HTERT RPE-1 (cell line): ENCODE measurements around the gene TNS1.

Source experiments
- in situ Hi-C: fragments of 300-500 bp; cut with MboI; formaldehyde crosslinking; loops from 4 replicates; pipeline ENCODE4 v1.14.3; 2020; ENCODE audit warnings: low sequenced_read_pairs

TNS1 gene

DNA sequence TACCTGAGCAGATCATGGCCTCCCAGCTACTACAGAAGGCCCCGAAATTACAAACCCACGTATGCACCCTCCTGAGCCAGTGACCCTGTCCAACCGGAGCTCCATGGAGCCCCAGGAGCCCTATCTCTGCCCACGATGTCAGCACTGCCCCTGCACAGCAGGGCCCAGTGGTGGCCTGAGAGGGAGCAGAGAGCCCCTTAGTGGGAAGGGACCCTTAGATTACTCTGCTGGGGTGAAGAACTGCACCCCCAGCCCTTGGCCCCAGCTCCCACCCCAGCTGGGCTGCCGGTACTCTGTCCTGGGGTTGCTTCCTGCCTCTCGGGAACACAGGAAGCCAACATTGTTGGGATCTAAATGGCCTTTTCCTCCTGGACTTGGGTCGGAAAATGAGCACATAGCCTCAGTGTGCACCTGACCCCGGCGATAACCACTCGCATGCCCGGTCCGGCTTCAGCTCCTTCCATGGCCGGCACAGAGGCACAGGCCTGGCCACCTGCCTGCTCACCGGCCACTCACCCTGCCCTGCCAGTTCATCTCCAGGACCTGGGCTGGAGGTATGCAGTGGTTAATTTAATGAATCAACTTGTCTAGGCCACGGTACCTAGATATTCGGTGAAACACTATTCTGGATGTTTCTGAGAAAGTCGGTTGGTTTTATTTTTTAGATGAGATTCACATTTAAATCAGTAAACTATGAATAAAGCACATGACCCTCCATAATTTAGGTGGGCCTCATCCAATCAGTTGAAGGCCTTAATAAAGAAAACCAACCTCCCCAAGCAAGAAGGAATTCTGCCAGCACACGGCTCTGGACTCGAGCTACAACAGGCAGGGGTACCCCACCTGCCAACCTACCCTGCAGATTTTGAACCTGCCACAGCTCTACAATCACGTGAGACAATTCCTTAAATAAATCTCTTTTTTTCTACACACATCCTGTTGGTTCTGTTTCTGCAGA lies 19.2 kb downstream of the TNS1 start:
- in situ Hi-C loops = no loop called here

DNA sequence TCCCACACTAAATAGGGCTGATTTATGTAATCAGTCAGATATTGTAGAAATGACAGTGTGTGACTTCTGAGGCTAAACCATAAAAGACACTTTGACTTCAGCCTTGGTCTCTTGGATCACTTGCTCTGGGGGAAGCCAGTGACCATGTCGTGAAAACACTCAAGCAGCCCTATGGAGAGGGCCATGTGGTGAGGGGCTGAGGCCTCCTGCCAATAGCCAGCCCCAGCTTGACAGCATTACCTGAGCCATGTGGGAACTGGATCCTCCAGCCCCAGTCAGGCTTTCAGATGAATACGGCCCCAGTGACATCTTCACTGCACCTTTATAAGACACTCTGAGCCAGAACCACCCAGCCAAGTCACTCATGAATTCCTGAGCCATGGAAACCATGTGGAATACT lies 20.8 kb downstream of the TNS1 start:
- in situ Hi-C loops = no loop called here

DNA sequence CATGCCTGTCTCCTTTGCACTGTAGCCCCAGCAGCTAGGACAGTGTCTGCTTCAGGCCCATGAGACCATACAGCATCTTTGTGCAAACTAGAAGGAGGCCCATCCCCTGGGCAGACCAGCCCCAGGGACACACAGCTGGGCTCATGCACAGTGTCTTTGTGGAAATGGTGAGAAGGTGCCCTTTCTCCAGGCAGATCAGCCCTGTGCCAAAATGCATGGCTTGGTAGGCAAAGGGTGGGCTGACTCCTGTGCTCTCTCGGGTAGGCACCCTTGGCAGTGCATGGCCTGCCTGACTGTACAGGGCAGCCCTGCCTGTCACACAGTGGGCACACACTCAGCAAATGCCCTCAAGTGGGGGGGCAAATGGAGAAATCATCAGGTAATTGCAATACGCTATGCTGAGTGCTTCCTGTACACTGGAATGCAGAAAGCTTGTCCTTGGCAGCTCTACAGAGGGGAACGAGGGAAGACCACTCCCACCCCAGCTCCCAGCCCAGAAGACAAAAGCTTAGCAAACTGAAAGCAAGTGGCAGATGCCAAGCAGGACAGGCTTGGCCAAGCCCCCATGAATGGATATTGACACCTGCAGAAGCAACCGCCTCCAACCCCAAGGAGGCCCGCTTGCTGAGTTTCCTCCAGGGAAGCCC lies 21.6 kb downstream of the TNS1 start:
- in situ Hi-C loops = no loop called here

DNA sequence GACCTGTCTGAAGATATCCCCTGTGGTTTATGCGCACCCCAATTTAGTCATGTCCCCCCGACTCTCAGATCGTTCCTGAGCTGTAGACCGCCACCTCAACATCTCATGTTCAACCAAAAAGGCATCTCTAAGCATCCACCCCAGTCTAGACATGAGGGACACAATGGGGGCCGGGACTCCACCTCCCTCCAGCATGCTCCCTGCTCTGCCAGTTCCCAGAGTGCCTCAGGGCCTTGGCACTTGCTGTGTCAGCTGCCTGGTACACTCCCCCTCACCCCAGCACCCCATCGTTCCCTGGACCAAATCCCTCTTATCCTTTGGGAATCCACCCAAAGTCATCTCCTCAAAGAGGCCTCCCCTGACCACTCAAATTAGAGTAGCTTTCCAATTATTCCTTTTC lies 22.2 kb downstream of the TNS1 start:
- in situ Hi-C loops = no loop called here

DNA sequence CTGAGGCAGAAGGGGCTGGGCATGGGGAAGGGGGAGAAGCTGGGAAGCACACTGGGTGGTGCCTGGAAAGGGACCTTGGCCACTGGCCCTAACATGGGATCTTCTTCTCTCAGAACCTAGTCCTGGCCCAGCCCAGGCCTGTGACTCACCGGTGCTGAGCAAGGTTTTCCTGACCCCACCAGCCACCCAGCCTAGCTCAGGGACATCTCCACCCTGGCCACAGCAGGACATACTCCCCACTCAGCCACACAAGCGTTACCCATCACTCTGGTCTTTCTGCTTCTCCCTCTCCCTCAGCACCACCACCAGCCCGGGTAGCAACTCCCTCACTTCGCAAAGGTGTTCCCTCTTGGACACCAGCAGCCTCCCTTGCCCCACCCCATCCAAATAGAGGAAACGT lies 22.8 kb downstream of the TNS1 start:
- in situ Hi-C loops = no loop called here

DNA sequence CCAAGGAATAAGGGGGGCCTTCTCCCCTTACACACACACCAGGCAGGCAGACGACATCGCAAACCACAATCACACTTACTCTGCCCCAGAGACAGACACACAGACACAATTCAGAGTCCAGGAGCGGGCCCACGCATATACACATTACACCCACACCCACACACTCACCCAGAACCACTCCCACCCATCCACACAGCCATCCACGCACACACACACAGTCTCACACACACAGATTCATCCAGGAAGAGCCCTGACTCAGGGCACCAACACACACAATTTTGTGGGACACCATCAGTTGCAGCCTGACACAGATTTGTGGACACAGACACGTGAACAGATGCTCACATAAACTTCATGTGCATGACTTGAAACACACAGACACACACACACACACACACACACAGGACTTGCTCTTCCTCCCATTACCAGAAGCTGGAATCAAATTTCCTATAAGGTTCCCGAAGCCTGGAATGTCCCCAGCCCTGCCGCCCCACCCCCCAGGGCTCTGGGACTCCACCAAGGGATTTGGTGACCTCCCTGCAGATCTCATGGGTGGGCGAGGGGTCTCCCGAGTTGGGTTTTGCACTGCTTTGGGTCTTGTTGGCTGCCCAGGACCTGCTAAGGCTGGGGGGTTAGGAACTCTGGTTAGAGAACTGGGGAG lies 23.5 kb downstream of the TNS1 start:
- in situ Hi-C loops = no loop called here

DNA sequence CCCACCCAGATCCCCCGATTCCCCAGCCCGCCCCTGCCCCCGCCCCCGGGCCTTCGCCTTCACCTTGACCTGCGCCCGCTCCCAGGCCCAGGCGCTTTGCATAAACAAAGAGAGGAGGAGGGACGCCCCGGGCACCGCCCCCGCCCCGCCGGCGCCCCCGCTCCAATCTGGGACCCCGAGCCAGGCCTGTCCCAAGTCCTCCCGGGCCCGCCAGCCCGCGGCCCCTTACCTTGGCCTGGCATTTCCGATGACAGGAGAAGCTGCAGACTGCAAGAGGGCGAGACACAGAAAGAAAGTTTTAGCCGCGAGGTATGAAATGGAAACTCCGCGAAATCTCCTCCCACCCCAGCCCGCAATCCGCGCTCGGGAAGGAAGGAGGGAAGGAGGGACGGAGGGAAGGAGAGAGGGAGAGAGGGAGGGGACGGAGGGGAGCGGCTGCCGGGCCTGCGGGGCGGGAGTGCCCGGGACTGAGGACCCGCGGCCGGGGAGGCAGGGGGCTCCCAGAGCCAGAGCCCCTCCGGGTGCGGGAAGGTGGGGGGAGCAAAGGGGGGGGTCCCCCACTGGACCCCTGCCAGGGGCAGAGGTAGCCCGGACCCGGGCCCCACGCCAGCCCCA lies 24.2 kb downstream of the TNS1 start:
- in situ Hi-C loops = no loop called here

DNA sequence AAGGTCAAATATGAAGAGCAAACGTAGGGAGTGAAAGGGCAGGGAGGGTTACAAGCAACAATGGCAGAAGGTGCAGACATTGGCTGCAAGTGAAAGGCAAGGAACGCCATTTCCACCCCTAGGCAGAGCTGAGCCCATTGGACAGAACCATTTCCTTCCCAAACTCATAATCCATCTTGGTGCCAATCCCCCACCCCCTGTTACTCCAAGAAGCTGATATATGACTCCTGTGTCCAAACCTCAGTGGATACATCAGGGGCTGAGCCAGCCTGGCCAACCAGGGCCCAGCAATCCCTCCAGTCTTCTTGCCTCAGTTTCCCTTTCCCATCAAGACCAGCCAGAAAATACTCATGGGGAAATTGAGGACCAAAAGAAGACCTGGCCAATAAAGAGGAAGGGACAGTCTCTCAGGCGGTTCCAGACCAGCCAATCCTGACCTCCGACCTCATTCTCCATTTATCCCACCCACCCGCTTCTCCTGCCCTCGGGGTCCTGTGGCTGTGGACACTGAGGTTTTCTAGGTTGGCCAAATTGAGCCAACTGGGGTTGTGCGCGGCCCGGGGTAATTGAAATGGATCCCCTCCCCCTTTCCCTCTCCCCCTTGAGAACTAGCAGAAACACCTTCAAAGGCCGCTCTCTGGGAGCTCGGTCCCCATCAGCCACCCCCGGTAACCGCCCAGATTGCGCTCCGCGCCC lies 24.8 kb downstream of the TNS1 start:
- in situ Hi-C loops = no loop called here

DNA sequence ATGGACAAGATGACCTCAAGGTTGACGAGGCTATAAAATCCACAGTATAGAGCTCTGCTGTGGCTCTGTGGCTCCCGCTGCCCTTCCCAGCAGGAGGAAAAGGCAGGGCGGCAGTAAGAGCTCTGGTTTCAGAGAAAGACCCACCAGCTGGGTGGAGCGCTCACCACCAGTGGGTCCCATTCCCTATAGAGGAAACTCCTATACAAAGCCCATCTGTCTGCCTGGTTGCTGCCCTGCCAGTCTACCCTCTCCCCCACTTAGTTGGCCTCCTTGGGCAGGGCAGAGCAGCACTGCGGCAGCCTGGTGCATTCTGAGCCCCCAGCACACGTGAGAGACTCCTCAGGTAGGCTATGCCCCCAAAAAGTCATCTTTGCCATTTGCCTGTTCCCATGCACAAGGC lies 26.5 kb downstream of the TNS1 start:
- in situ Hi-C loops = no loop called here

DNA sequence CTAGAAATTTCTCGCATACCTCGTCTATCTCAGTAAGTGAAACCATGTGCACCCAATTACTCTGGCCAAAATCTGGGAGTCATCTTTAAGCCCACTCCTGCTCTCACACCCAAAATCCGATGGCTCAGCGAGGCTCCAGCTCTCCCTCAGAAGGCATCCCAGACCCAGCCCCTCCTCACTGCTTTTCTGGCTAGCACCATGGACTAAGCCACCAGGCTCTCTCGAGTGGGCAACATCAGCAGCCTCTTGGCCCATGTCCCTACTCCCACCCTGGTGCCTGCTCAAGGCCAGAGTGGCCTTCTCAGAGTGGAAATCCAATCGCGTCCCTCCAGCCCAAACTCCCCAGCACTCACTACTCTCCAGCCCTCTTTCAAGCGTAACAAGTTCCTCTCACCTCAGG lies 27.2 kb downstream of the TNS1 start:
- in situ Hi-C loops = no loop called here

DNA sequence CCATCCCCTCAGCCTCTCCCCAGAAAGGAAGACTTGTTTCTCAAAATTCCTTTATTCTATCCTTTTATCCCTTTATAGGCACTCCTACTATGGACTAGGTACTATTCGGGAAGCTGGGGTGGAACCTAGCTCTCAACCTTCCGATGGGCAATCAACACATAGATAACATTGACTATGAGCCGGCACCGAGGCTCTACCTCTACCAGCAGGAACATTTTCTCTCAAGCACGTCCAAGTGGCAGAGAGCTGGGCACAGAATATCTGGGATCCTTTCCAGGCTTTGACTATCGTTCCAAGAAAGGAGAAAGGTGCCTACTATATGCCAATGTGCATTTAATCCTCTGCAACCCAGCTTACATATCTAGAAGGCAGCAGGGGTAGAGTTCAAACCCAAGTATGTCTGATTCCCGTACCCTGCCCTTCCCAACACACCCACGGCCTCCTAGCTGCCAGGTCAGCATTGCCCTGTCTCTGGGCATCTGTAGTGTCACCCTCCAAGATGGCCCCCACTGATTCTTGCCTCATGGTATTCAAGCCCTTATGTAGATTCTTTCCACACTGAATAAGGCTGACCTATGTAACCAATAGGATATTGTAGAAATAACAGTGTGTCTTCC lies 28.3 kb downstream of the TNS1 start:
- in situ Hi-C loops = no loop called here

DNA sequence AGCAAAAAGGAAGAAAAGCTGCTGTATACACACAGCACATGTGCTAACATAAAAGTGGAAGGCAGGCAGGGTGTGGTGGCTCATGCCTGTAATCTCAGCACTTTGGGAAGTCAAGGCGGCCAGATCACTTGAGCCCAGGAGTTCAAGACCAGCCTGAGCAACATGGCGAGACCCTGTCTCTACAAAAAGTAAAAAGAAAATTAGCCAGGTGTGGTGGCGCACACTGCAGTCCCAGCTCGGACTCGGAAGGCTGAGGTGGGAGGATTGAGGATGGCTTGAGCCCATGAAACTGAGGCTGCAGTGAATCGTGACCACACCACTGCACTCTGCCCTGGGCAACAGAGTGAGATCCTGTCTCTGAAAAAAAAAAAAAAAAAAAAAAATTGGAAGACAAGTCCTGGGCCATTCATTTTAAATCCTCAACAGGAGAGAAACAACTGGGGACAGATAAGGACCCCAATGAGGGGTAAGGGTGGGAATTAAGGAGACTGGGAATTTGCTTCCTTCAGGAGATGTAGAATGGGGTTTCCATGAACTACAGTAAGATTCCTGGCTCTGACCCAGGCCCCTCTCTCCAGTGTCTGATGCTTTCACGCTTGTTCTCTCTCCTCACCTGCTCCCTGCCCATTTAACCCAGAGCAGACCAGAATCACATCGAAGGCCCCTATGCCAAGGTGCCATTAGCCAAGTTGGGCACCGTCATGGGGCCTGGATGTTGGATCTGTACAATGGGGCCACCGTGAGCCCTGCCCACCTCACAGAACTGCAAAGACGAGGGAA lies 29.6 kb downstream of the TNS1 start:
- in situ Hi-C loops = no loop called here

DNA sequence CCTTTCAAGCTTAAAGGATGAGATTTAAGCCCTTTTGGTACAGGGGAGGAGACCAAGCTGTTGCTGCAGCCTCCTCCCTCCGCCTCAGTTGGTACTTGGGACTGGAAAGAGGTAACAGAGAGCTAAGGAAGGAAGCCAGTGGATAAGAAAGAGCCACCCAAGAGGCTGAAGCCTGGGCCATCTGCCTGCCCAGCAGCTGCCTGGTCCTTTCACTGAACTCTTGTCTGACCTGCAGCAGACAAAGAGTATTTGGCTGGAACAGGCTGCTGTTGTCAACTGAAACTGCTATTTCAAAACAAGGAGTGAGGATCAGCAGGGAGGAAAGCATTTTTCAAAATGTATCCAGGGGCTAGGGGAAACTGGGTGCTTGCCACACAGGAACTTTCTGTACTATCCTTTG lies 30.3 kb downstream of the TNS1 start:
- in situ Hi-C loops = no loop called here

DNA sequence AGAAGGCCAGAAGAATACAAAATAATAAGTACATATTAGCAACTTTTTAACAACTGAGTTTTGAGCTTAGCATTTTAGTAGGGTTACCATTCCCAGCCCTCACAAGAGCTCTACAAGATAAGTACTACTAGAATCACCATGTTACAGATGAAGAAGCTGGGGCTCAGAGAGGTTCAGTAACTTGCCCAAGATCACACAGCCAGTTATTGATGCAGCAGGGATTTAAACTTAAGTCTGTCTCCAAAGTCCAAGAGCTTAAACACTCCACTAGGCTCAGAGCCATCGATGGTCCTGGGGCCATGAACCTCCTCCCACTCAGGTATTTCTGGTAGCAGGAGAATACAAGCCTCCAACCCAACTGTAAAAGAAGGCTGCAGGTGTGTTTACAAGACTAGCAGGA lies 30.8 kb downstream of the TNS1 start:
- in situ Hi-C loops = no loop called here

DNA sequence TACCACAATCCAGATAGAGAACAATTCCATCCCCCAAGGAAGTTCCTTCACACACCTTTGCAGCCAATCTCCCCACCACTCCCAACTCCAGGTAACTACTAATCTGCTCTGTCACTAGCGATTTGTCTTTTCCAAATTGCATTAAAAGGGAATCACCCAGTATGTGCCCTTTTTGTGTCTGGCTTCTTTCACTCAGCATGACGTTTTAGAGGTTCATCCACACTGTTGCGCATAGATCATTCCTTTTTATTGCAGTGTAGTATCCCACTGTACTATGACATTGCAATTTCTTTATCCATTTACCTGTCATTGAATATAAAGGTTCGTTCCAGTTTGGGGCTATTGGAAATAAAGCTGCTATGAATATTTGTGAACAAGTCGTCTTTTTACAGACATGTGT lies 31.6 kb downstream of the TNS1 start:
- in situ Hi-C loops = no loop called here

DNA sequence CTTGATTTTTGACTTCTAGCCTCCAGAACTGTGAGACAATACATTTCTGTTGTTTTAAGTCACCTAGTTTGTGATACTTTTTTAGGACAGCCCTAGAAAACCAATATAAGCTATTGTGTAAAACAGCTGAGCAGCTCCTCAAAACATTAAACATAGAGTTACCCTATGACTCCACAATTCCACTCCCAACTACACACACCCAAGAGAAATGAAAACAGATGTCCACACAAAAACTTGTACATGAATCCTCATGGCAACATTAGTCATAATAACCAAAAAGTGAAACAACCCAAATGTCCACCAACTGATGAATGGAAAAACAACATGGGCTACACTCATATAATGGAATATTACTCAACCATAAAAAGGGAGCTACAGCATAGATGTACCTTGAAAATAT lies 32.6 kb downstream of the TNS1 start:
- in situ Hi-C loops = no loop called here

DNA sequence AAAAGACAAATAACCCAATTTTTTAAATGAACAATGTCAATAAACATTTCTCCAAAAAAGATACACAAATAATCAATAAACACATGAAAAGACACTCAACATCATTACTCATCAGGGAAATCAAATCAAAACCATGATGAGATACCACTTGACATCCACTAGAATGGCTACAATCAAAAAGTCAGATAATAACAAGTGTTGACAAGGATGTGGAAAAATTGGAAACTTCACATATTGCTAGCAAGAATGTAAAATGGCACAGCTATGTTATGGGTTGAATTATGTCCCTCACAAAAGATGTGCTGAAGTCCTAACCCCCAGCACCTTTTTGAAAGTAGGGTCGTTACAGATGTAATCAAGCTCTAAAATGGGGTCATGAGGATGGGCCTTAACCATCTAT lies 33.2 kb downstream of the TNS1 start:
- in situ Hi-C loops = no loop called here

DNA sequence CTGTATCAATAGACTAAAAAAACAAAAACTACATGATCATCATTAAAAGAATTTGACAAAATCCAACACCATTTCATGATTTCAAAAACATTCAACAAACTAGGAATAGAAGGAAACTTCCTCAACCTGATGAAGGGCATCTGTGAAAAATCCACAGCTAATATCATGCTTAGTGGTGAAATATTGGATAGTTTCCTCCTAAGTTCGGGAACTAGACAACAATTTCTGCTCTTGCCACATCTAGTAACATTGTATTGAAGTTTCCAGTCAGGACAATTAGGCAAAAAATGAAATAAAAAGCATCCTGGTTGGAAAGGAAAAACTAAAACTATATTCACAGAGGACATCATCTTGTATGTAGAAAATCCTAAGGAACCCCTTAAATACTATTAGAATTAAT lies 34.8 kb downstream of the TNS1 start:
- in situ Hi-C loops = no loop called here

DNA sequence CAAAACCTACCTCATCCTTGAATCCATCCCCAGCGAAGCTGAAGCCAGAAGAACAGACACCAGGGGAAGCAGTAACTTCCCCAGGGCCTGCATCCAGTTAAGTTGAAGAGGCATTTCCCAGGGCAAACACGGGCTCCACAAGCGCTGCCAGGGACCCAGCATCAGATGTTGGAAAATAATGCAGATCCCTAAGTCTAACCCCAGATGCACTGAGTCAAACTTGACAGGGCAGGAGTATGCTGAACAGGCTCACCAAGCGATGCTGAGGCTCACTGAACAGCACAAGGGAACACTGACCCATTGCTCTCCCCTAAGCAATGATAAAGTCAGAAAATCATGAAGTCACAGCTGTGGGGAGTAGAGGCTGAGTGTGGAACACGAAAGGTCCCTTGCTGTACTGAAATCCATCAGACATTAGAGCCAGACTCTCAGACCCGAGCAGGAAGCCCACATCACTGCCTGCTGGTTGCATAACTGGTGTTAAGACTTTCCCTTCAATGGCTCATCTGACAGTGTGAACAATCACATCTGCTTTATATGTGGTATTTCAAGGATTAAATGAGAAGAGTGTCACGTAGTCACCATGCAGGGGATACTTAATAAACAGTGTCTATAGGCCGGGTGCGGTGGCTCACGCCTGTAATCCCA lies 36.2 kb downstream of the TNS1 start:
- in situ Hi-C loops = no loop called here
